GM12878 (cell line): ENCODE results near the gene PLCB4.

Source experiments
- CTCF ChIP-seq, 3 experiments: IDR thresholded peaks in 2 of 3; conservative IDR thresholded peaks in 1 of 3; 2 replicates each; pipeline ENCODE4 v1.5.1; 2011; ENCODE audit warnings: low read depth in 3 of 3, low read length in 3 of 3, mild to moderate bottlenecking in 3 of 3, control low read depth in 2 of 3, moderate library complexity in 2 of 3, inconsistent platforms in 1 of 3, mixed read lengths in 1 of 3; ENCODE audit not compliant: control insufficient read depth in 2 of 3, insufficient read depth in 1 of 3; ENCODE audit errors: extremely low read depth in 1 of 3
- CUX1 ChIP-seq: IDR thresholded peaks from 2 replicates; pipeline ENCODE4 v1.6.1; 2012; ENCODE audit warnings: improper control_type of control experiment, low read depth, low read length; ENCODE audit not compliant: insufficient replicate concordance
- MAX ChIP-seq: IDR thresholded peaks from 2 replicates; pipeline ENCODE4 v1.6.1; 2012; ENCODE audit warnings: low read depth, low read length, improper control_type of control experiment
- MYC ChIP-seq: IDR thresholded peaks from 2 replicates; pipeline ENCODE4 v1.6.1; 2011; ENCODE audit warnings: mild to moderate bottlenecking, low read length, moderate library complexity, inconsistent platforms; ENCODE audit not compliant: insufficient read depth, insufficient replicate concordance, insufficient read length, severe bottlenecking
- POLR2A ChIP-seq: IDR thresholded peaks from 2 replicates; pipeline ENCODE4 v1.6.1; 2011; ENCODE audit warnings: low read depth, mild to moderate bottlenecking, low read length
- POLR2AphosphoS2 ChIP-seq: IDR thresholded peaks from 2 replicates; pipeline ENCODE4 v1.6.1; 2011; ENCODE audit warnings: low read depth, mild to moderate bottlenecking, low read length, improper control_type of control experiment, moderate library complexity
- SREBF1 ChIP-seq: IDR thresholded peaks from 2 replicates; pipeline ENCODE4 v1.6.1; 2012; ENCODE audit warnings: mild to moderate bottlenecking, low read length
- TARDBP ChIP-seq: IDR thresholded peaks from 2 replicates; pipeline ENCODE4 v1.6.1; 2016; ENCODE audit warnings: borderline replicate concordance

GRCh38 chr20:9092655-9093054, 23.8 kb downstream of the PLCB4 start:
- TF ChIP-seq TARDBP = no peak
- TF ChIP-seq POLR2AphosphoS2 = no peak
- TF ChIP-seq MYC = no peak
- no peak for TF ChIP-seq CTCF (IDR thresholded peaks at IDR 0.05 in 2 of 3, conservative IDR thresholded peaks at IDR 0.05 in 1 of 3; ENCODE audit: control insufficient read depth in 2 of 3, extremely low read depth in 1 of 3, insufficient read depth in 1 of 3, low read depth in 3 of 3, low read length in 3 of 3)
- no peak for TF ChIP-seq SREBF1
- no peak for TF ChIP-seq CUX1
- TF ChIP-seq MAX = no peak
- no peak for TF ChIP-seq POLR2A
